Measurements from ENCODE around the gene MYO1F.
"Not testable (repeated sequence)": the region's sequence is repeated elsewhere in the genome, so short reads cannot be mapped to it uniquely, and the experiment has no call there.

Gene MYO1F

DNA sequence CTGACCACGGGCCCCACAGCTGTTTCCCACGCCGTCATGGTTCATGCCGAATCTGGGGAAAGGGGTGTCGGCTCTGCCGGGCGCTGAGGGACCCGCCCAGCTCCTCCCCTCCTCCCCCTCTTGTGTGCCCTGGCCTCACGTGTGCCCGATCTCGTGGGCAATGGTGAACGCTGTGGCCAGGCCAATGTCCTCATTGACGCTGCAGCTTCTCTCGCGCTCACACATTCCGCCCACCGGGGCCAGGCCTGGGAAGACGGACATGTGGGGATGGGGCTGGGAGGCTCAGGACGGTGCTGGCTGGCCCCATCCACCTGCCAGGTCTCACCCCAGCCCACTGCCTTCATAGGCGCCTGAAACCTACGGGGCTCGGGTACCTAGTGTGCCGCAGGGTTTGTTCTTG is 18.9 kb upstream of the MYO1F start:
- DNase-seq: no peak

DNA sequence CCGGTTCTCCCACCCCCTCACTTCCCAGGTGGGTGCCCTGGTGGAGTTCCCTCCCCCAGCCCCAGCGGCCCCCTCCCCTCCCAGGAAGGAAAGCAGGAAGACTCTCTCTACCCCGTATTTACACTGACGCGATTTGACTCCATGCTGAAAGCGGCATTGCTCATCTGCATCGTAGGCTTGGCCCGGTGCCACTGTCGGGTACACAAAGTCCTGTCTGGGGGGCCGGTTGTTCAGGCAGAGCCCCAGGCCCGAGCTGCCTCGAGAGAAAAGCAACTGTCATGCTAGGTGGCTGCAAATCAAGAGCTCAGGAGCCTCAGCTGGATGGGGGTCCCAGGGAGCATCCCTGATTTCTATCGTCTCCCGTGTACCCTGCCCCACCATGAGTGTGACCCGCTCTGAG is 18.4 kb upstream of the MYO1F start:
- no peak for DNase-seq

DNA sequence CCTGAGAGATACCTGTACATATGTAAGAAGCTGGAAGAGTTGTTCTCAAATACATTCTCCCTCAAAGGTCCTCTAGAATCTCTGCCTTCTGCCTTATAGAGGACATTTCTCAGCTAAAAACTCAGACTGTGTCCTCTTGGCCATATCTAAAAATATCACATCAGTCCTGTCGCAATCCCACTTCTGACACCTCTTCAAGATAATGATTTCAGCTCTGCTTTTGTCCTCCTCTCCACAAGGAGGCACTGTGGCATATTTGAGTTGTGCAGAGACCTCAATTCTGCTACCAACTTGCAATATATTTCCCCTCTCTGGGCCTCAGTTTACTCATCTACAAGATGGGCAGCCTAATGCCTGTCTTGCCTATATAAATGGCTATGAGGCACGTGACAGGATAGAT is 16.7 kb upstream of the MYO1F start:
- DNase-seq: no peak

DNA sequence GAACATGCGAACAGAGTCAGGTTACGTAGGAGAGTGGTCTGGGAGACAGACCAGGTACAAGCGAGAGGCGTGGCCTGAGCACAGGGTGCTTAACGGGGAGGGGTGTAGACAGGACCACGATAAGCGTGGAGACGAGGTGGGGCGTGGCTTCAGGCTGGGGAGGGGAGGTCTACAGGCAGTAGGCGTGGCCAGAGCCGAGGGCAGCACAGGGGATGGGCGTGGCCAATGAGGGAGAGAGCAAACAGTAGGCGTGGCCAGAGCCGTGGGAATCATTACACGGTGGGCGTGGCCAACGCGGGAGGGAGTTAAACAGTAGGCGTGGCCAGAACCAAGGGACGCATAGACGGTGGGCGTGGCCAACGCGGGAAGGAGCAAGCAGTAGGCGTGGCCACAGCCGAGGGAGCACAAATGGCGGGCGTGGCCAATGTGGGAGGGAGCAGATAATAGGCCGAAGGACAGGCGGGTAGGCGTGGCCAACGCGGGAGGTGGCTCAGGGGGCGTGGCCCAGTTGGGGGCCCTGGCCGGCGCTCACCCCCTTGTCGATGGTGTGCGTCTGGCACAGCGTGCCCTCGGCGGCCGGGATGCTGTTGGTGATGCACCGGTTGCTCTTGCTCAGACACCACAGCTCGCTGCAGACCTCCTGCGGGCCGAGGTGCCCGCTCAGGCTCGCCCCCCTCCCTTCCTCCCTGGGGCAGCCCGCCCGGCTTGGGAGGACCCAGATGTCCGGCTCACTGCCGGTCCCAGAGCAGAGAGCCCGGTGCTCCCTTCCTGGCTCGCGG is 15.2 kb upstream of the MYO1F start:
- DNase-seq: peak; percentile 96

DNA sequence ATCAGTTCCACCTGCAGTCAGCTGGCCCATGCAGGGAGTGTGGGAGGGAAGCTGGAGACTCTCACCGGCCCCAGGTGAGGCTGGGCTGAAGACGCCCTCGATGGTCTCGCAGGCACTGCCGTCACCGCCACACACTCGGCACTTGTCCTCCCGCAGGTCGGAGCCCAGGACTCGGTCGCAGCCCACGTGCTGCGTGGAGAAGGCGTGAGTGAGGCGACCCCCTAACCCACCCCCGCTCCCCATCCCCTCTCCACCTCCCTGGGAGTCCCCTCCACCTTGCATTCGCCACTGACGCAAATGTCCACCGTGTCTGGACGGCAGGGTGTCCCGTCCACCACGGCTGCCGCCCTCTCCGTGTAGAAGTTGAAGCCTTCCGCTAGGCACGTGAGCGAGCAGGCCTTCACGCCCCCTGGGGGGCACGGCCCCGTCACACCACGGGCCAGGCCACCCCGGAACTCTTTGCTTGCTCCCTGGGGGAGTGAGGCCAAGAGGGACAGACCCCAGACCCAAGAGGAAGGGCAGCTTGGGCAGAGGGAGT is 12.0 kb upstream of the MYO1F start:
- no peak for DNase-seq

DNA sequence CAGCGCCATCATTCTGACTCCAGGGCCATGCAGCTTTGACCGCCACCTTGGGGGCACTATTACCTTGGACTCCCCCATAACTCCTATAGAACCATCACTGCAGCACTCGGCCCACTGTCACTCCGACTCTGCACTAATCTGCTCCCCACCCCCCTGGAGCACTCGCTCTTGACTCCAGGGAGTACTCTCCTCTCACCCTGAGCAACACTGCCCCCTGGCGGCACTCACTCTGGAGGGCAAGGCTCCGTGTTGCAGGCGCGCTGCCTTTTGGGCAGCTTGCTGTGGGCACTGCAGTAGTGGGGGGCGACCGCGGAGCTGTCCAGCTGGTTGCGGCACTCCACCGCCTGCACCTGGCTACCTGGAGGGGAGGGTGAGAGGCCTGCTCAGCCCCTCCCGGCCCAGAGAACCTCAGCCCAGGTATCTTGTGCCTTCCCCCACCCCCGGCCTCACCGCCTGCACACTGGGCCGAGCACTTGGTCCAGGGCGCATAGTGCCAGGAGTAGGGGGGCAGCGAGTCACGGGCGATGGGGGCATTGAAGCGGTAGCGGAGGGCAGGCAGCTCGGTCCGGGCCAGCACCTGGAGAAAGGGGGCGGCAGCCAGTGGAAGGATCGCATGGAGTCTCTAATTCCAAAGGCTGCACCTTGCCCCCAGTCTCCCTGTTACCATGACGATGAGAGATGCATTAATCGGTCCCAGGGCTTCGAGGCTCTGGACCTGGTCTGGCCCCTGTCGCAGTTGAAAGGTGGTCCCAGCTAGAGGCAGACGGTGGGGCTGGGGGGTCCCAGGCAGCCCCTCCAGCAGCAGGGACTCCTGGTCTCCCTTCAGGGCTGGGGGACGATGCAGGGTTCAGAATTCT is 8.9 kb upstream of the MYO1F start:
- no peak for DNase-seq

DNA sequence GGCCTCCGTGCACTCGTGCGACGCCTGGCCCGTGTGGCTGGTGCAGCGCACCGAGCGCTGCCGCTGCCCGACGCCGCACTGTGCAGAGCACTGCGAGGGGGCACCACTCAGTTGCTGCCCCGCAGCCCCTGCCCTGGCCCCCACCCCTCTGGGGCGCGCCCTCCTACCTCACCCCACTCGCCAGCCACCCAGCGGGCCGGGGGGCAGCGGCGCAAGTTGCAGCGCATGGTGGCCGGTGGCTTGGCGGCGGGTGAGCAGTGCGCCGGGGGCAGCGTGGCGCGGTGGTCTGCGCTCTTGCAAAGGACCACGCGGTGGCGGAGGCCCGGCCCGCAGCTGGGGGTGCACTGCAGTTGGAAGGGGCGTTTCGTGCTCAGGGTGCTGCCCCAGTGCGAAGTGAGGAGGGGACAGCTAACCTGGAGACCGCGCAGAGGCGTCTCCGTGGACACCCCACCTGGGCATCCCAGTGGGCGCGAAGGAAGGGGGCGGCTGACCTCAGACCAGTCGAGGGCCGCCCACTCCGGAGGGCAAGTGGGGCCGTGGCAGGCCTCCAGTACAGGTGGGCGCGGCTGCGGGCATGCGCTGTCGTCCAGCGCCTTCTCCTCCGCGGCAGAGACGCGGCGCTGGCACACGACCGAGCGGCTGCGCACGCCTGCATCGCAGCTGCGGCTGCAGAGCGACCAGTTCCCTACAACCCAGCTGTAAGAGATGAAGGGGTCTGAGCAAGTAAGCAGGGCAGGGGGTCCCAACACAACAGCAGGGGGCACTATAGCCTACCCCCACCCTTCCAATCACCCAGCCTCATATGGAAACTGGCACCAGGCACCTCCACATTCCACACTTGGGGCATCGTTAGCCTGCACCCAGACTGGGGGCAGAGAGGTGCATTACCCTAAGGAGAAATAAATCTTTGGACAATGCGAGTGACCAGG is 8.0 kb upstream of the MYO1F start:
- DNase-seq: no peak

DNA sequence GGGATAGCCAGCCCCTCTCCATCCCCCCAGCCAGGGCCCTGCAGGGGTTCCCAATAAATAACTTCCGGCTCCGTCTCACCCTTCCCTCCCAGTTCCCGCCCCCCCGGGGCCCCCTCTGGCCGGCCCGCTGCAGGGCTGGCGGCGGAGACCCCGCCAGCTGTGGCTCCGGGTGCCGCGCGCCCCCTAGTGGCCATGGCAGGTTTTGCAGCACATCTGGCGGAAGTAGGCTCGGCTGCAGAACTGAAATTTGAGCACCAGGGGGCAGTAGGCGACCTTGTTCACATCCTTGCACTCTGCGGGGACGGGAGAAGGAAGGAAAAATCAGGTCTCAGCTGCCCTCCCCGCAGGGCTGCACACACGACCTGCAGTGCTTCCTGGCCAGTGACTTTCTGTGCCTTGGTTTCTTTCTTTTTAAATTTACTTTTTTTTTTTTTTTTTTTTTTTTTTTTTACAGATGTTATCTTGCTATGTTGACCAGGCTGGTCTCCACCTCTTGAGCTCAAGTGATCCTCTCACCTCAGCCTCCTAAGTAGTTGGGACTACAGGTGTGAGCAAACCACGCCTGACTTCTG is 3.6 kb upstream of the MYO1F start:
- DNase-seq: peak; percentile 75

DNA sequence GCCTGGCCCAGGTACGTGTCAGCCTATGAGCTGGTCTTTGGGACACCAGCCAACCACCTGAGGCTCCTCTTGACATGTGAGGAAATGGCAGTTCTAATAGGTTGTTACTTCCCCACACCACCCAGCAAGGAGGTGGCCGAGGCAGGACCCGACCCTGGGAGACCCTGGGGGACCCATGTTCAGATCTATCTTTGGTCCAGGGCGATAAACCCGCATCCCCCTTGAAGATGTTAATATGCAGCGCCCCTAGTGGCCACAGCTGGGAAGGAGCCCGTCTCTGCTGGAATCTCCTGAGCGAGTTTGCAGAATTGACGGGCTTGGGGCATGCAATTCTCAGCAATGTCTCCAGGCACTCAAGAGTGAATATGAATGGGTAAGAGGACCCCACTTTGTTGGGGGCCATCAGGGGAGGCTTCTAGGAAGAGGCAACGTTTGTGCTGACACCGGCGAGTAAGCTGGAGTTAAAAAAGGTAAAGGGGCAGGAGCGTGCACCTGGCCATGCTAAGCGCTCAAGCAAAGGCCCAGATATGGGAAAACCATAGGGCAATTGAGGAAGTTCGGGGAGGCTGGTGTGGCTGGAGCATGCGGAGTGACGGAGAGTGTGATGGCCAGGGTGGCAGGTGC is 1.5 kb upstream of the MYO1F start:
- peak; percentile 58 for DNase-seq

DNA sequence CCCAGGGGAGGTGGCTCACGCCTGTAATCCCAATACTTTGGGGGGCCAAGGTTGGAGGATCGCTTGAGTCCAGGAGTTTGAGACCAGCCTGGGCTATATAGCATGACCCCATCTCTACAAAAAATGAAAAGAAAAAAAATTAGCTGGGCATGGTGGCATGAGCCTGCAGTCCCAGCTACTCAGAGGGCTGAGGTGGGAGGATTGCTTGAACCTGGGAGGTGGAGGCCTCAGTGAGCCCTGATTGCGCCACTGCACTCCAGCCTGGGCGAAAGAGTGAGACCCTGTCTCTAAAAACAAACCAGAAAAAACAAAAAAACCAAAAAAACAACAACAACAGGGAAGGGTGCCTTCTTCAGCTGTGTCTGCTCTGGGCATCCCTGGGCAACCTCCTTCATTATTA is 499 bp upstream of the MYO1F start:
- no peak for DNase-seq

DNA sequence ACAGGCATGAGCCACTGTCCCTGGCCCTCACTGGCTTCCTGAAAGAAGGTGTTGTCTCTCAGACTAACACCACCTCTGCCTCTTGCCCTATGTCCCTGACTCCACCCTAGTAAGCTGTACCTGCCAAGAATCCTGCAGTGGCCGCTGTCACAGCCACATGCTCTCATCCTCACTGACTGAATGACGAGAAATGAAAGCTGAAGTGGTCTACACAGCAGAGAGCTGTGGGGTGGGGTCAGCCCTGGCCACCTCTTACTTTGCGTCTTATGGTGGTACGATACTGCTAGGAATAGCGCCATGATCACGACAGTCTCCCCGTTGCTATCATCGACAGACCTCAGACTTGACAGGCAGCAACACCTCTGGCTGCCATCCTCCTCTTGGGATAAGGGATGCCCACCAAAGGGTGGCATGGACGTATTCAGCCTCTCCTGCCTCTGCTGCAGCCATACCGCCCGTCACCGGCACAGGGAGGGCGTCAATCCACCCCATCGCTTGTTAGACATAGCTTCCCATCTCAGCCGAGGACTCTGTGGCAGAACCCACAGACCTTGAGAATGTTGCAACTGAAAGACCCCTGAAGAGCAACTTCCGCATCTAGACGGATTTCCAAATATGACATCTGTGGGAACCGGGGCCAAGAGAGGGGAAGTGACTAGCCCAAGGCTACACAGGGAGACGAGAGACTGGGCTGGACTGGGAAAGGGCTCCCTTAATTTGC is 809 bp downstream of the MYO1F start:
- no peak for DNase-seq

DNA sequence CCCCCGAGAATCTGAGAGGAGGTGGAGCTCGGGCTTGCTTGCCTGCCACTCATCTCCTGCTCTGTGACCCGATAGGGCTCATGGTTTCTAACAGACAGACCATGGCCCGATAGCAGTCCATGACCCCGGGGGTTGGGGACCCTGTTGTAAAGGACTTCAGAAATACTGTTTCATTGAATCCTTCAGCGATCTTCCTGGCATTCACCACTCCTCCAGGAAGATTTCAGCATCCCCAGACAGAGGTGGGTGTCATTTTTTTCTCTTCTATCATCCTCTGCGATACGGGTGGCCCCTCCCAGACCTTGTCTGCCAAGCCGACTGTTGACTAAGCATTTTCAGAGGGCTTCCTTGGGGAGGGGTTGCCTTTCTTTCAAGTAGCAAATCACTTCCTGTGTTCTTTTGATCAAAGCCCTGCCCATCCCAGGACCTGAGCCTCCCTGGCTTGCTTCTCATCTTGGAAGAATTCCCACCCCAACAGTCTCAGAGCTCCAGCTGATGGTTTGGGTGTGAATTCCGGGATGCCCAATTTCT is 1.7 kb downstream of the MYO1F start:
- peak; percentile 74 for DNase-seq

DNA sequence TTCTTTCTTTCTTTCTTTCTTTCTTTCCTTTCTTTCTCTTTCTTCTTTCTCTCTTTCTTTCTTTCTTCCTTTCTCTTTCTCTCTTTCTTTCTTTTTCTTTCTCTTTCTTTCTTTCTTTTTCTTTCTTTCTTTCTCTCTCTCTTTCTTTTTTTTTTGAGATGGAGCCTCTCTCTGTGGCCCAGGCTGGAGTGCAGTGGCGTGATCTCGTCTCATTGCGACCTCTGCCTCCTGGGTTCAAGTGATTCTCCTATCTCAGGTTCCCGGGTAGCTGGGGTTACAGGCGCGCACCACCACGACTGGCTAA is 2.7 kb downstream of the MYO1F start:
- not testable (repeated sequence) for DNase-seq

DNA sequence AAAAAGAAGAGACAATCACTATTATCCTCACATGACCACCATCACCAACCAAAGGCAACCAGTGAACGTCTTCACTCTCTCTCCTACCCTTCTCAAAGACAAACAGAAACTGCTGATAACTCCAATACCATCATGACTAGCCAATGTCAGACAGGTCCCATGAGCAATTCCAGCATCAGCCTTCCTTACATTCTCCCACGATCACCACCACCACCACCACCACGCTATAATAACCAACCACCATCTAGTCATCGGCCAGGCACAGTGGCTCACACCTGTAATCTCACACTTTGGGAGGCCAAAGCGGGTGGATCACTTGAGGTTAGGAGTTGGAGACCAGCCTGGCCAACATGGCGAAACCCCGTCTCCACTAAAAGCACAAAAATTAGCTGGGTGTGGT is 3.9 kb downstream of the MYO1F start:
- no peak for DNase-seq

DNA sequence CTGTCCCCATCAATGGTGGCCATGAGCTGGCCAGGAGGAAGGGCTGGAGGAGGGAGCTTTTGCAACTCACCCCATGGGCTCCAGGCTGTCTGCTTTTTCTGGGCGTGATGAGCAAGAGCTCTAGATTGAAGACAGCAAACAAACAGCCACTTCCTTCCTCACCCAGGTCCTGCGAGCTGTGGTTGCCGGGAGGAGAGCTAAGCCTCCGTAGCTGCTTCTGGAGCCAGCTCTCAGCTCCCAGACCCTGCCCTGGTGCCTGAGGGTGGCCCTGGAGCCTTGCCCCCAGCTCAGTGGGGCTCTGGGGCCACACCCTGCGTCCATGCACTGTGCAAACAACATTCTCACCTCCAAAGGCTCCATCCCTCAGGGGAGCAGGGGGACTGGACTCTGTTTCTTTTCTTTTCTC is 6.2 kb downstream of the MYO1F start:
- peak; percentile 52 for DNase-seq

DNA sequence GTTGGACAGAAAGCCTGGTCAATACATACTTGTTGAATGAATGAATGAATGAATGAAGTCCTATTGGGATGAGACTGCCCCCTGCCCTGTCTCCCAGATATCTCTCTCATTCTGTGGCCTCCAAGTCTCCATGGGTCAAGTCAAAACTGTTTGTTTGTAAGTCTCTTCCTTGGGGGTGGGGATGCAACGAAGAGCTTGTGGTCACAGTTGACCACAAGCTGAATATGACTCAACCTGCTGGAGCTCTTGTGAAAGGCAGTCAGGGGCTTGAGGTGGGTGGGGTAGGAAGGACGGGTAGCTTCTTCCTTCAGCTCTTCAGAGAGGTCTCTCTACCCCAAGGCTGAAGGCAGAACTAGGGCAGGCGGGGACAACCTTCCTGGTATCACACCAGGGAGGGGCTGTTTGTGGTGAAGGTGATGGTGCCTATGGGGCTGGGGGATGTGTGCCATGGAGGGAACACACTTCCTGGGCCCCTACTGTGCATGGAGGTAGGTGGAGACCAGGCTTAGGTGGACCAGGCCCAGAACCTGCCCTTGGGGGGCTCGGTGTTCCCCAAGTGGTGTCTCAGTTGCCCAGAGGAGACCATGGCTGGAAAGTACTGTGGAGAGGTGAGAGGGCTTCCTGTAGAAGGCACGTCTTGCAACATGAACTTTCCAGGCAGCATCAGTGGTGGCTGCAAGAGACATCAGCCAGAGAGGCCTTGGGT is 8.0 kb downstream of the MYO1F start:
- DNase-seq: peak; percentile 94

DNA sequence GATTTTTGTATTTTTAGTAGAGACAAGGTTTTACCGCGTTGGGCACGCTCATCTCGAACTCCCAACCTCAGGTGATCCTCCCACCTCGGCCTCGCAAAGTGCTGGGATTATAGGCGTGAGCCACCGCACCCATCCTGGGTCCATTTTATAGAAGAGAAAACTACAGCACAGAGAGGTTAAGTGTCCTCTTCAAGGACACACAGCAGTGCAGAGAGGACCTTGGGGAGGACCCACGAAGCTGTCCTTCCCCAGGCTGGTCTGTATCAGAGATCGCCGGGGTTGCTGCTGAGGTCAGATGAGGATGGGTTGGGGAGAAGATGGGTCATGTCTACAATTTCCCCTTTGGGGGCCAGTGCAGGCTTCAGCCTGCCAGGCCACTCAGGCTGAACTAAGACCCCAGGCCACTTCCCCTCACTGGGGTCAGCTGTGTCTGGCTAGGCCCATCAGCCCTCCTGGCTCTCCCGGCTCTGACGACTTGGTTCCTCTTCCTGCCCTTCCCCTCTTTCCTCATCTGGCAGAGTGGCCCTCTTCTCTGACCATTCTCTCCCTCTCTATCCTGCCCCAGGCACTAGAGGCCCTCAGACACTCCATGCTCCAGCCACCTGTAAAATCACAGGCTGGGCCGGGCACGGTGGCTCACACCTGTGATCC is 9.6 kb downstream of the MYO1F start:
- no peak for DNase-seq

DNA sequence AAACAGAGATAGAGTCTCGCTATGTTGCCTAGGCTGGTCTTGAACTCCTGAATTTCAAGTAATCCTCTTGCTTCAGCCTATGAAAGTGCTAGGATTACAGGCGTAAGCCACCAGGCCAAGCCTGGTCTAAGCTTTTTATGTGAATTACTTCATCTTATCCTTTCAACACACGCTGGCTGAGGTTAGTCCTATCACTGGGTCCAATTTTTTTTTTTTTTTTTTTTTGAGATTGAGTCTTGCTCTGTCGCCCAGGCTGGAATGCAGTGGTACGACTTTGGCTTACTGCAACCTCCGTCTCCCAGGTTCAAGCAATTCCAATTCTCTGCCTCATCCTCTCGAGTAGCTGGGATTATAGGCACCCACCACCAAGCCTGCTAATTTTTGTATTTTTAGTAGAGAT is 10.4 kb downstream of the MYO1F start:
- peak; percentile 18 for DNase-seq

DNA sequence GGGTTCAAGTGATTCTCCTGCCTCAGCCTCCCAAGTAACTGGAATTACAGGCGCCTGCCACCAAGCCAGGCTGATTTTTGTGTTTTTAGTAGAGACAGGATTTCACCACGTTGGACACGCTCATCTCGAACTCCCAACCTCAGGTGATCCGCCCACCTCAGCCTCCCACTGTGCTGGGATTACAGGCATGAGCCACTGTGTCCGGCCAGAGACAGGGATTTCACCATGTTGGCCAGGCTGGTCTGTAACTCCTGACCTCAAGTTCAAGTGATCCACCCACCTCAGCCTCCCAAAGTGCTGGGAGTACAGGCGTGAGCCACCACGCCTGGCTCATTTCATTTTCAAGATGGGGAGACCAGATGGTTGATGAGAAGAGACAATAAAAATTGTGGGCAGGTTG is 12.4 kb downstream of the MYO1F start:
- not testable (repeated sequence) for DNase-seq
